GM19351 (cell line): ENCODE data around the gene DLGAP4.
"Not testable (repeated sequence)": the region's sequence is repeated elsewhere in the genome, so short reads cannot be mapped to it uniquely, and the experiment has no call there.

Experiments used
- ATAC-seq: cut with Tn5 transposase; IDR thresholded peaks from one replicate; pipeline ENCODE4 v1.9.1; 2021; ENCODE audit warnings: mild to moderate bottlenecking, moderate library complexity; ENCODE audit not compliant: unreplicated experiment

The DLGAP4 gene

DNA sequence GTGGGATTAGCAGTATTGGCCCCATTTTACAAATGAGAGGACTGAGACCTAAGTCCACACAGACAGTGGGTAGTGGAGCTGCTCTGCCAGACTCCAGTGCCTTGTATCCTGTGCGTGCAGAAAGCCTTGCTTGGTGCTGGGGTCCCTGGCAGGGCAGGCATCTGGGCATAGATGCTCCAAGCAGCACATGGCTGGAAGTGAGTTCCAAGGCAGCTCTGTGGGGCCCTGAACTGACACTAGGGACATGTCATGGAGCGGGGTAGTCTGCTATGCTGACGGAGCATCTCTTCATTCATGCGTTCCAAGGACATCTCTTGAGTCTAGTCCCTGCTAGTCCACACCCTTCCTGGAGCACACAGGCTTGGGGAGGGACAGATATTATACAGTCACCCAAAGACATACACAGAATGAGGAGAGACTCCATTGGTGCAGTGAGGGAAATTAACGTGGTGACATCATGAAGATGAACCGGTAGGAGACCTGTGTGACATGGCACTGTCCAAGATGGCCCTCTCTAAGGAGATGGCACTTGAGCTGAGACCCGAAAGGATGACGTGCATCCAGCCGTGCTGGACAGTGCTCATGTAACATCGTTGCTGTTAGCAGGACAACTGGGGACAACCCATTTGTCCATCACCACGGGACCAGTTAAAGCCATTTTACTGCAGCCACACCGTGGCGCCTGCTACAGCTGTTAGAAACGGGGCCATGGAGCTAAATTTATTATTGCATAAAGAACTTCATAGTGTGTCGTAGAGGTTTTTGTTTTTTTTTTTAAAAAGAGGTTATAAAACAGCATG is 65.1 kb downstream of the DLGAP4 start:
- ATAC-seq: no peak

DNA sequence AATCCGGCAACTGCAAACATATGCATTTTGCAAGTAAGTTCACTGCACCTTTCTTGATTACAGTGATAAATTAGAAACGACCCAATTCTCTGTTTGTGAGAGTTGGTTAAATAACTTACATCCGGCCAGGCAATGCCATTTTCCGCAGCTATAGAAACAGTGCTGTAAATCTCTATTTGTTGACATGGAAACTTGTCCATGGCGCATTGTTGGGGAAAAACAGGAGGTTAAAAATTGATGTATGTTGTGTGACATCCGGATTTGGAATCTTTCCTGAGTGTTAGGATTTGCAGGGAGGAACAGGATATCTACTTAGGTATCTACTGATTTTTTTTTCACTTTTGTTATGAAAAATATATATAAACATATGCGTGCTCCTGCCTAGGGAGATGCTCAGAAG is 66.5 kb downstream of the DLGAP4 start:
- ATAC-seq: no peak

DNA sequence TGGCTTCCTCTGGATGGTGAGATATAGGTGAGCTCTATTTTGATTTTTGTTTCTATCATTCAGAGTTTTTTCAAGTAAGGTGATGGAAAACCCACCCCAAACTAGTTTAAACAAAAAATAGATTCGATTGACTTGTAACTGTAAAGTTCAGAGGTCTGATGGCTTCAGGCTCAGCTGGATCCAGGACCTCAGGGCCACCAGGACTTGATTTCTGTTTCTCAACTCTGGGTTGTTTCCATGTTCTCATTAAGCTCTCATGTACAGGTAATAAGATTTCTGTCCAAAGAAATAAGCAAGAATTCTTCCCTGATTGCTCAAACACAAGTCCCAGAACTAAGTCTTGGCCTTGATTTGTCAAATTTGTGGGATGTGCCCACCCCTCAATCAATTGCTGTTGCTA is 67.0 kb downstream of the DLGAP4 start:
- ATAC-seq: no peak

DNA sequence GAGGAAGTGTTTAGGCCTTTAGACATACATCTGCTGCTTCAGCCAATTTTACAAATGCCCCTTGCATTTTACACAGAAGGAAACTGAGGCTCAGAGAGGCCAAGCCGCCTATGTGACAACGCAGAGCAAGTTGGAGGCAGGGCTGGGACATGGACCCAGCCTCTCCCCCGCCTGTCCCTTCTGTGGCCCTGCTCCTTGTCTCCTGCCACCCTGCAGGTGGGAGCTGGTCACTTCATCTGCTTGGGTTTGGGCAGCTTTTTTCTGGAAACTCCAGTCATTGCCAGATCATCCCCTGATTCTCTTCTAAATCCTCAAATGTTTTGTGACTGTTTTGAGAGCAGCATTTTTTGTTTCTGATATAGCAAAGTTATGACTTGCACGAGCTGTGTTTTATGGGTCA is 68.9 kb downstream of the DLGAP4 start:
- no peak for ATAC-seq

DNA sequence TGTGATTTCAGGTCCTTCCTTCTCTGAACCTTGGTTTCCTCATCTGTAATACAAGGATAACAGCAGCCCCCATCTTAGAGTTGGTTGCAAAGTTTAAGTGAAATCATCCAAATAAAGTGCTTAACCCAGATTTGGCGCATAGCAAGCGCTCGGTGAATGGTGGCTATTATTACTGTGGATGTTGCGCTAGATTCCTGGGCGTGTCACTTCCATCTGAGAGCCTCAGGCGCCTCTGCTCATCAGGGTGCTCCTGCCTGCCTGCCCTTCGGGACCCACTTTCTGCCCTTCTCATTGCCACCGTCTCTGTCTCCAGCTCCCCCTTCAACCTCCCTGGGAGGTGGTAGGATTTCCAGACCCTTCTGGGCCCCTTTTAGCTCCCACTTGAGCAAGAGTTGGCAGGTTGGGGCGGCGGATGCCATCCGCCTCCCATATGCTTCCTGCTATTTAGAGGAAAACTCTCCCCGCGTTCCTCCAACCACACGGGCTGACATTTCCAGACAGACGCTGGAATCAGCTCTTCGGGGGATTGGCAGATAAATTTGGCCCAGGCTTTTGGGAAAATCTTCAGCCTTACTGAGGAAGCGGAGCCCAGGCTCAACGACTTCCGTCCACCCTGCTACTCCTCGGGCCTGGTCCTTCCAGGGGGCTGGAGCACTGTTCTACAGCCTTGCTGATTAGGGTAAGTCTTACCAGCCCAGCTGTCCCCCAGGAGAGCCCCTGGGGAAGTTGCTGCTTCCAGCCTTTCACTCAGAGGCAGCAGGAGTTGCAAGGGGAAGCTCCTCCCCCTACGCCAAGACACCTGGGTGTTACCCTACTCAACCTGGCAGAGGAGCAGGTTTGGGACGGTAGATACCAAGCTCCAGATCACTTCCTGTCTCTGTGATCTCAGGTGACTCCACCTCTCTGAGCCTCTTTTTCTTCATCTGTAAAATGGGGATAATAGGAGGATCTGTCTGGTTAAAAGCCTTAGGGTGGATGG is 71.5 kb downstream of the DLGAP4 start:
- ATAC-seq: no peak

DNA sequence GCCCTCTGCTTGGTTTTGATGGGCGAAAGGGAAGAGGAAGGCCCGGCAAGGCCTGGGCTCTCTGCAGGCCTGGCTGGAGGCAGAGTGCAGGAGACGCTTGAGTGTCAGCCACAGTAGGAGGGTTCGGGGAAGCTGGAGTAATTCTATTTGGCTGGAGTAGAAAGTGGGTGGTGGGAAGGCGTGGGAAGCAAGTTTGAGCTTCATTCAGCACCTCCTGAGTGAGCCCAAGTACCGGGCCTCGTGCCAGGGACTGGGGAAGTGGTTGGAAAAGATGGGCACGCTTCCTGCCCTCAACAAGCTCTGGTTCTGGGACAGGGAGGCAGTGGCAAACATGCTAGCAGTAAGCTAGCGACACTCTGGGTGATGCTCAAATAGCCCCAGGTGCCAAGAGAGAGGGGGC is 72.5 kb downstream of the DLGAP4 start:
- no peak for ATAC-seq

DNA sequence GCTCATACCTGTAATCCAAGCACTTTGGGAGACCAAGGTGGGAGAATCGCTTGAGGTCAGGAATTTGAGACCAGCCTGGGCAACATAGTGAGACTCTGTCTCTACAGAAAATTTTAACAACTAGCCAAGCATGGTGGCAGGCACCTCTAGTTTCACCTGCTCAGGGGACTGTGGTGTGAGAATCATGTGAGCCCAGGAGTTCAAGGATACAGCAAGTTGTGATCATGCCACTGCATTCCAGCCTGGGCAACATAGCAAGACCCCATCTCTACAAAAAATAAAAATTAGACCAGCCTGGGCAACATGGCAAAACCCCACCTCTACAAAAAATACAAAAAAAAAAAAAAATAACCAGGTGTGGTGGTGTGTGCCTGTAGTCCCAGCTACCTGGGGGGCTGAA is 73.8 kb downstream of the DLGAP4 start:
- ATAC-seq: not testable (repeated sequence)

DNA sequence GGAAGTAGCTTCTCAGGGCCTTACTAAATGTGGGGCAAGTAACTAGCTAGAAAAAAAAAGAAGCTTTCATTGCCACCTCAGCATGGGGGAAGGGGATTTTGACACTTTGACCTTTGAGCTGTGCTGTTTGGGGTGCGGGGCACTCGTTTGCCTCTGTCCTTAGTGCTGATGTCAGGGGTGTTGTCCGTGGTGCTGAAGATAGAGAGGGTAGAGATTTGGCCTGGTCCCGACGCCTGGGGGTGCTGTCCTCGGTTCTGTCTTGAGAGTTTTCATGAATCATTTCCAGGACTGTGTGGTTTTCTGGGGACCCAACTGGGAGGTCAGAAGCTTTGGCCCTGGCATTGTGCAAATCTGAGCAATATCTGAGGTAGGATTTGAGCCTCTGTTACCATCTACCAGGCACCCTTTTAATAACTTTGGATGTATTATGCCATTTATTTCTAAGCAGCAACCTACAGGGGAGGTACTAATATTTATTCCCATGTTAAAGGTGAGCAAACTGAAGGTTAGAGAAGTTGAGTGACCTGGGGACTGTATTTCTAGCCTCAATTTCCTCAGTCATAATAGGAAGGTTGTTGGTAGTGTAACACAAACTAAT is 78.0 kb downstream of the DLGAP4 start:
- no peak for ATAC-seq

DNA sequence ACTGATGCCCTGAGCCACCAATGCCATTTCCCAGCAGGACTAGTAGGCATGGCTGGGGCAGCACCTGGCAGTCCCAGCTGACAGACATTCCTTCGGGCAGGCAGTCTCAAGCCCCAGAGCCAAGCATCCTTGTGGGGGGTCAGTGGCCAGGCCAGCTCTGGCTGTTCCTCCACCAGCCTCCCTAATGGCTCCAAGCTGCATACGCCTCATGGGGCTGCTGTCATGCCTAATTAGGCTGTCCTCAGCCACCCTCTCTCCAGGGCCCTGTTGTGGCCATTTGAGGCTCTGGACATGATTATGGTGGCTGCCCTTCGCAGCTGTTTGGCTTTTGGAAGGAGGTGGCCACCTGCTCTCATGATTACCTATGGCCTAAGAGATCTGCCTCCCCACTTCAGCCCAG is 79.4 kb downstream of the DLGAP4 start:
- ATAC-seq: no peak

DNA sequence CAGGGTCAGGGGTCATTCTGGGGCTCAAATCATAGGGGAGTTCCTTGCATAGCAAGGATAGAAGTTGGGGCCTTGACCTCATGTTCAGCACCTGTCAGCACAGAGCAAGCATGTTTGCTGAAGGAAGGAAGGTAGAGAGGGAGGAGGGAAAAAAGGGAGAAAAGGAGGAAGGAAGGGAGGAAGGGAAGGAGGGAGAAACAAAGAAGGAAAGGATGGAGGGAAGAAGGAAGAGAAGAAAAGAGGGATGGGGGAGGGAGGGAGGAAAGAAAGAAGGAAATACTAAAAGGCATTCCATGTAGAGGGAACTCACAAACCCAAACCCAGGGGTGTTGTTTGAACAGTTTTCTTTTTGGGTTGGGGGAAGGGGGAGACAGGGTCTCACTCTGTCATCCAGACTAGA is 80.1 kb downstream of the DLGAP4 start:
- no peak for ATAC-seq

DNA sequence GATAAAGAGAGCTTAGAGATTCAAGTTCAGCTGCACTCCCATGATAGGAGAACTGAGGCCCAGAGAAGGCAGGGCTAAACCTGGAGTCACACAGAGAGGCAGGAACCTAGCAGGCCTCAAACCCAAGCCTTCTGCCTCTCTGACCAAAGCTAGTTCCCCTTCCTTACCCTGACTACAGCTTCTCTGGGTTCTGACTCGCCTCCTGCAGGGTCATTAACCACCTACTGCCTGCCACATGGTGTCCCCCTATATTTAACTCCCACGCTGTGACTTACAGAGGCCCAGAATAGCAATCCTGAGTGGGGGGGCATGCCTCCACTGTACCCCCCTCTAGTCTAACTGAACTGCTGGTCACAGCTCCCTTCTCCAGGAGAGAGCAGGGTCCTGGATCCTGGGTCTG is 84.1 kb downstream of the DLGAP4 start:
- ATAC-seq: no peak

DNA sequence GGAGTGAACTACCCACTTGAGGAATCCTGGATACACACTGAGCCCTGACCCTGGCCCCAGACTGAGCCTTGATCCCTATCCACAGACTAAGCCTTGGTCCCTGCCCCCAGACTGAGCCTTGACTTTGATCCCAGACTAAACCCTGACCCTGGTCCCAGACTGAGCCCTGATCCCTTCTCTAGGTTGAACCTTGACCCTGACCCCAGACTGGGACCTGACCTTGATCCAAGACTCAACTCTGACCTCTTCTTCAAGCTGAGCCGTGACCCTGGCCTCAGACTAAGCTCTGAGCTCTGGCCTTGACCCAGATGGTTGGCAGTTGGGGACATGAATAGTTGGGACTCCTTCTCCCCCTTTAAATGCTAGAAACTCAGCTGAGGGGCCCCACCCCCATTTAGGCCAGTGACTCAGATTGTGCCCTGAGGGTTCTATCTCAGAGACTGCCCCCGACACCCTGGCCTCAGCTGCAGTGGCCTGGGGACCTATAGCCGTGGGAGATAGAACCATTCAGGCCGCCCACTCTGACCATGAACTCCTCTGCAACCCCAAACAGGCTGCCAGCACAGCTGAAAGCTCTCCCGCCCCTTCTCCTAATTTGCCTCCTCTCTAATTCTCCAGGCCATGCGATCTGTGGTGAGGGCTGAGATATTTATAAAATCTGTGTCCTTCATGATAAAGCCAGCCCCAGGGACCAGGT is 84.7 kb downstream of the DLGAP4 start:
- ATAC-seq: no peak

DNA sequence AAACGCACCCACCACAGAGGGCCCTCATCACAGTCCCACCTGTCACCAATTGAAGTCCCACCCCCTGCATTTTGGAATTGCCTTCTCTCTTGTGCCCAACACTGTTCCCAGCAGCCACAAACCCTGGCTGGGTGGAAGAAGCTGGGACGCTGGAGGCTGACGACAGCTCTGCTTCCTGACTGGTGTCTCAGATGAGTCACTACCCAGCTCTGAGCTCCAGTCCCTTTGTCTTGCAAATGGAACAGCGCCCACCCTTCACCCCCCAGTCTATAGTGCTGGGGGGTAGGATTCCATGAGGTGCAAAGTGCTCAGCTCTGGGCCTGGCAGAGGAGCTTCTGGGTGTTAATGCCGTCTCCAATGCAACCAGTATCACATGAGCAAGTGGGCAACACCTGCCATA is 85.3 kb downstream of the DLGAP4 start:
- ATAC-seq: no peak

DNA sequence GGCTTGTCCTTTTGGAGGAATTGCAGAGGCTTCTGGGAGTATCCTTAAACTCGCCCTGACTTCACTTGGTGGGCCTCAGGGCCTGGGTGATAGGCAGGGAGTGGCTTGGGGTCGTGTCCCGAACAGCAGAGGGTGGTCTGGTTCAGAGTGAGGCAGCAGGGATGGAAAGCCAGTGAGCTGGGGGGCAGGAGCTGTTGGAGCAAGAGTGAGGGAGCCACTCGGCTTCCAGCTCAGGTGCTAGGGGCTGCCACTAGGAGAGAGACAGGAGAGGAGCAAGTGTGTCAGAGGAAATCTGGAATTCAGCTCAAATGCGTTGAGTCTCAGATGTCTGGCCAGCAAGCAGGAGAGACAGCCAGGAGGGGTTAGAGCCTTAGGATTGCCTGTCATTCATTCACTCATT is 85.8 kb downstream of the DLGAP4 start:
- ATAC-seq: no peak

DNA sequence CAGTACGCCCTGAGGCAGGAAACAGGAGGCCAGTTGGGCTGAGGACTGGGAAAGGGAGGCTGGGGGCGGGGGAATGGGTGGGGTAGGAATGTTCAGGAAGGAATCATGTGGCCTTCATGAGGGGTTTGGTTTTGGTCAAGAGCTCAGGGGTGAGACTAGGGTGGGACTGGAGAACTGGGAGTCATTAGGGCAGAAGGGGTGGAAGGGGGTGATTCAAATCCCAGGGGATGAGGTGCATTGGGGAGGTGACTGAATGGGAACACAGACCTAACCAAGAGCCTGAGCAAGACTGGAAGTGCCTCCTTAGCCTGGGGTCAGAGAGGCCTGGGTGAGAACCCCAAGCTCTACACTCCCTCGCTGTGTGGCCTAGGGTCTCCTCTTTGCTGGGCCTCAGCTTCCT is 86.8 kb downstream of the DLGAP4 start:
- ATAC-seq: no peak

DNA sequence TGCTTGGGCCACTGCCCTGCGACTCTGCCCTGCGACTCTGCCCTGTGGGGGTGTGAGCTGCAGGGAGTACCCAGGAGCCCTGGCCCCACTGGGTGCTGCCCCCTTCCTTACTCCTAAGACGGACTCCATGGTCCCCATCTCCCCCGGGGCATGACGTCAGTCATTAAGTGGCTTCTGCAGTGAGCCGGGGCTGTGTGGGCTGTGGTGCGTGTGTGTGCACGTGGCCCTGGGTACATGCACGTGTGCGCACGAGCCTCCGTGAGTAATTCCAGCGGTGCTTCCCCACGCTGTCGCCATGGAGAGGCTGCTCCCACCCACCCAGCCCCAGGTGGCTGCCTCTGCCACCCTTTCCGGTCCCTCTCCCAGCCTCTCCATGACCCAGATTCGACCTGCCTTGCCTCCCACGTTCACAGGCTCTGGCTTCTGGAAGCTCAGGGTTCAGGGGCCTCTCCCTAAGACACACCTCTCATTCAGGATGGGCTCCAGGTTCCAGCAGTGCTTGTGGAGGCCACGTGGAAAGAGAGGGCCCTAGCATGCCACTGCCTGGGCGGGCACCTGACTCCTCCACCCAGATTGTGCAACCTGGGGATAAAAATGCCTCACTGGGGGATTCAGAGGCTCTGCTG is 88.3 kb downstream of the DLGAP4 start:
- ATAC-seq: no peak

DNA sequence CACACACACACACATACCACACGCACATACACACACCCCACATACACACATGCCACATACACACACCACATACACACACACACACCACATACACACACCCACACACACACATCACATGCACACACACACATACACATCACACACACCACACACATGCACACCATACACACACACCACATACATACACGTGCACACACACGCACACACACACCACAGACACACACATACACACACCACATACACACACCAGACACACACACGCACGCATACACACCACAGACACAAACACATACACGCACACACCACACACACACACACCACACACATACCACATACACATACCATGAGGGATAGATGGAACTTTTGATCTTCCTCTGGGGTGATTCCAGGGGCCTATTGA is 90.2 kb downstream of the DLGAP4 start:
- no peak for ATAC-seq

DNA sequence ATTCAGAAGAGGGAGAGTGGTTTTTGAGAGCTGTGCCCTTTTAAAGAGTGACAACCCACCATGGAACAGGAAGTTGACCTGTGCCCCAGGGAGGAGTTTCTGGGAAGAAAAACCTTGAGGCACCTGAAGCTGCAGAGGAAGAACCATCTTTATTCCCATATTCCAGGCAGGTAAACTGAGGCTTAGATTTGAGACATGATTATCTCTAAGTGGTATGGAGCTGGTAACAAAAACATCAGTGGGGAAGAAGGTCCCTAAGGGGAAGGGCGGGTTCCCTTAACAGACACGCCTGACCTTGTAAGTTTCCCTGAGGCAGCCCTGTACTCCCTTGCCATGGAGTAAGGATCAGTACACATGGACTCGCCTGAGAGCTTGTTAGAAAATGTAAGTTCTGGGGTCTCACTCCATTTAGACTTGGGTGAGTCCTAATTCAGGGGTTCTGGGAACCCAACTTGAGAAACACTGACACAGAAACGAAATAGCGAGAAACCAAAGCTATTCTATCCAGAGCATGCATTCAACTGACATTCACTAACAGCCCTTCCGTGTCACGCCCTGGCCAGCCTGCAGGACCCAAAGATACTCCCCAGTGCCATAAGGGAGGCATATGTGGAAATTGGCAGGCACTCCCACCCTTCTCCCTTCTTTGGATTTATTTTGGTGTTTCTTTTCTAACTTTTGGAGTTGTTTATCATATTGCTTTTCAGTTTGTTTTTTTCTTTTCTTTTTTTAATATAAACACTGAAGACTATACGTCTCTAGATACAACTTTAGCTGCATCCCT is 90.9 kb downstream of the DLGAP4 start:
- ATAC-seq: no peak

DNA sequence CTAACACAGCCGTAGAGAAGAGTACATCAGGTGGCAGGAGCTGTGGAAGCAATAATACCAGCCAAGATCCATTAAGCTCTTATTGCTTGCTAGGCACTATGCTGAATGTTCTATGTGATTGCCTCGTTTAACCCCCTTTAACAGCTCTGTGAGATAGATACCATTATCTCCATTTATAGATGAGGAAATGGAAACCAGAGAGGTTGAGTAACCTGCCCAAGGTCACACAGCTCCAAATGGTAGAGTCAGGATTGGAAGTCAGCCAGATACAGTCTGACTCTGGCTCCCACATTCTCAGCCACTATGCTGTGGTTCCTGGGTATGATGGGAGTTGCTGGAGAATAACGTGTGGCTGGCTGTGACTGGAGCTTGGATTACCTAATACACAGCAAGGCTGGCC is 92.4 kb downstream of the DLGAP4 start:
- no peak for ATAC-seq
